B cell (primary cell): ENCODE data around the gene MYOM1.

Experiments used
- EZH2 ChIP-seq: IDR thresholded peaks from 2 replicates; pipeline ENCODE4 v1.6.1; 2012; ENCODE audit warnings: borderline replicate concordance, low read depth, mild to moderate bottlenecking, moderate library complexity, low read length; ENCODE audit not compliant: insufficient read depth, poor library complexity, severe bottlenecking
- TF ChIP-seq, protein P1 (sequence below): fragments of 200-600 bp; IDR thresholded peaks from one replicate; pipeline ENCODE4 v1.8.0; 2022; ENCODE audit warnings: antibody characterized with exemption, mild to moderate bottlenecking

DNA sequence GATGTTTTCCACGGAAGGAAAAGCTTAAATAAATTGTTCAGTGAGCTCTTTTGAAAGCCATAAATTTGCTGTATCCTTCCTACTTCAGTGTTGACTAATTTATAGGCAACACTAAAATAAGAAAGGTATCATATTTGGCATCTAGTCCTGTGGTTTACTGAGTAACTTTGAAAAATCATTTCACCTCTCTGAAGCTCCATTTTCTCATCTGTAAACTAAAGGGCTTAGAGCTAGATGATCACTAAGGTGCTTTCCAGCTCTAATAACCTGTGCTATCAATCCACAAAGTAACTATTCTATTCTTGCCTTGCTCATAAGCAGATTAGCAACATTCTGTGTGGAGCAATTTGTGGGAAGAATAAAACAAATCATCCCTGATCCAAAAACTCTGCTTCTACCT lies 3.6 kb upstream of the MYOM1 start:
- no peak for TF ChIP-seq EZH2
- TF ChIP-seq, protein P1, sequence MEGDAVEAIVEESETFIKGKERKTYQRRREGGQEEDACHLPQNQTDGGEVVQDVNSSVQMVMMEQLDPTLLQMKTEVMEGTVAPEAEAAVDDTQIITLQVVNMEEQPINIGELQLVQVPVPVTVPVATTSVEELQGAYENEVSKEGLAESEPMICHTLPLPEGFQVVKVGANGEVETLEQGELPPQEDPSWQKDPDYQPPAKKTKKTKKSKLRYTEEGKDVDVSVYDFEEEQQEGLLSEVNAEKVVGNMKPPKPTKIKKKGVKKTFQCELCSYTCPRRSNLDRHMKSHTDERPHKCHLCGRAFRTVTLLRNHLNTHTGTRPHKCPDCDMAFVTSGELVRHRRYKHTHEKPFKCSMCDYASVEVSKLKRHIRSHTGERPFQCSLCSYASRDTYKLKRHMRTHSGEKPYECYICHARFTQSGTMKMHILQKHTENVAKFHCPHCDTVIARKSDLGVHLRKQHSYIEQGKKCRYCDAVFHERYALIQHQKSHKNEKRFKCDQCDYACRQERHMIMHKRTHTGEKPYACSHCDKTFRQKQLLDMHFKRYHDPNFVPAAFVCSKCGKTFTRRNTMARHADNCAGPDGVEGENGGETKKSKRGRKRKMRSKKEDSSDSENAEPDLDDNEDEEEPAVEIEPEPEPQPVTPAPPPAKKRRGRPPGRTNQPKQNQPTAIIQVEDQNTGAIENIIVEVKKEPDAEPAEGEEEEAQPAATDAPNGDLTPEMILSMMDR, result no peak
